HepG2 (cell line): ENCODE results near the gene TLL2. TPM values are rescaled to one million over a fixed set of nuclear protein-coding genes. Genes with fewer than 3 reads are reported as not detected.

Source experiments
- ATAC-seq: fragments of 200-7000 bp; cut with Tn5 transposase; 3 replicates; pipeline ENCODE4 v1.9.1; 2020; ENCODE audit warnings: mild to moderate bottlenecking, moderate library complexity
- BruUV-seq: library from RNA; stranded (reverse); fragments of 400-500 nt; replicated peaks from 2 replicates; lab custom pipeline; 2021; lab: Mats Ljungman, UMichigan
- CTCF ChIA-PET: fragments of 300-600 bp; formaldehyde crosslinking; extraction: SDS; loops from one replicate; lab custom pipeline; 2021; ENCODE audit warnings: low total read pairs, inconsistent platforms, low intra/inter-chr PET ratio; lab: Yijun Ruan, JAX
- POLR2A ChIA-PET: fragments of 350-600 bp; sonication (Branson Sonifier 250); formaldehyde crosslinking; loops from one replicate; lab custom pipeline; 2020; ENCODE audit warnings: antibody characterized with exemption, inconsistent platforms; lab: Yijun Ruan, JAX
- DNase-seq: peaks from one replicate; pipeline ENCODE4 v3.0.0-alpha.2; 2015; ENCODE audit warnings: low spot score
- FAIRE-seq: peaks from 3 replicates; lab custom pipeline; 2011; peaks lifted over from hg19 to GRCh38; lab: Jason Lieb, UNC
- H2AFZ ChIP-seq: one replicate; pipeline ENCODE4 v1.6.1; 2011; ENCODE audit warnings: low read length, inconsistent platforms
- H3K27ac ChIP-seq: fragments of 300-600 bp; 3 replicates; pipeline ENCODE4 v1.8.0; 2011; ENCODE audit warnings: mixed run types, mild to moderate bottlenecking, mixed read lengths, low read length, inconsistent platforms; ENCODE audit not compliant: insufficient read depth; ENCODE audit errors: extremely low read length
- H3K27me3 ChIP-seq, 2 experiments: fragments of 200-600 bp in 1 of 2; 2 replicates in 1 of 2; 3 replicates in 1 of 2; pipeline versions ENCODE4 v1.6.0 to v1.8.0; 2011; ENCODE audit warnings: low read length in 2 of 2, mild to moderate bottlenecking in 2 of 2, moderate library complexity in 2 of 2, inconsistent platforms in 1 of 2; ENCODE audit not compliant: insufficient read depth in 2 of 2, control insufficient read depth in 1 of 2
- H3K36me3 ChIP-seq, 2 experiments: fragments of 200-600 bp in 1 of 2; replicated peaks in 1 of 2; 2 replicates in 1 of 2; 3 replicates in 1 of 2; pipeline versions ENCODE4 v1.5.1 to v1.8.0; 2011; ENCODE audit warnings: low read length in 2 of 2, inconsistent platforms in 1 of 2; ENCODE audit not compliant: insufficient read depth in 2 of 2, control insufficient read depth in 1 of 2
- H3K4me1 ChIP-seq: 2 replicates; pipeline ENCODE4 v1.5.1; 2012; ENCODE audit warnings: low read length, inconsistent platforms; ENCODE audit not compliant: insufficient read depth
- H3K4me2 ChIP-seq: 2 replicates; pipeline ENCODE4 v1.6.0; 2011; ENCODE audit warnings: low read depth, low read length, inconsistent platforms
- H3K4me3 ChIP-seq, 3 experiments: fragments of 200-600 bp in 1 of 3; sonication (generic), shearing (Covaris generic) in 1 of 3; replicated peaks in 1 of 3; 2 replicates each; pipeline ENCODE4 v1.5.1; 2011 to 2016; ENCODE audit warnings: low read length in 3 of 3, inconsistent platforms in 2 of 3, low read depth in 2 of 3, mild to moderate bottlenecking in 2 of 3, control low read depth in 1 of 3, mixed read lengths in 1 of 3; ENCODE audit not compliant: insufficient read depth in 1 of 3
- H3K79me2 ChIP-seq: one replicate; pipeline ENCODE4 v1.6.1; 2011; ENCODE audit warnings: low read length, inconsistent platforms; ENCODE audit not compliant: insufficient read depth
- H3K9ac ChIP-seq: 2 replicates; pipeline ENCODE4 v1.6.0; 2011; ENCODE audit warnings: mild to moderate bottlenecking, low read depth, low read length, inconsistent platforms; ENCODE audit not compliant: insufficient read depth
- H3K9me3 ChIP-seq: 2 replicates; pipeline ENCODE4 v1.5.1; 2012; ENCODE audit warnings: mild to moderate bottlenecking, low read length
- H4K20me1 ChIP-seq: 2 replicates; pipeline ENCODE4 v1.6.0; 2011; ENCODE audit warnings: inconsistent platforms, mild to moderate bottlenecking, low read length, moderate library complexity; ENCODE audit not compliant: insufficient read depth
- BCL6 ChIP-seq: IDR thresholded peaks from 2 replicates; pipeline ENCODE4 v1.6.1; 2016; ENCODE audit warnings: missing genetic modification reagents, missing compliant biosample characterization
- DNMT1 ChIP-seq: sonication (generic); formaldehyde crosslinking; IDR thresholded peaks from 2 replicates; pipeline ENCODE4 v1.5.1; 2020; ENCODE audit warnings: mild to moderate bottlenecking, missing genetic modification reagents
- ELF1 ChIP-seq: sonication (generic); formaldehyde crosslinking; IDR thresholded peaks from 2 replicates; pipeline ENCODE4 v1.4.0; 2020; ENCODE audit warnings: missing genetic modification reagents
- FOSL2 ChIP-seq: sonication (generic); formaldehyde crosslinking; IDR thresholded peaks from 2 replicates; pipeline ENCODE4 v1.4.0; 2020; ENCODE audit warnings: missing genetic modification reagents
- JUN ChIP-seq: sonication (generic); formaldehyde crosslinking; IDR thresholded peaks from 2 replicates; pipeline ENCODE4 v1.4.0; 2020; ENCODE audit warnings: mild to moderate bottlenecking, missing genetic modification reagents
- MXI1 ChIP-seq: IDR thresholded peaks from 3 replicates; pipeline ENCODE4 v1.6.1; 2012; ENCODE audit warnings: low read depth, low read length, inconsistent platforms, borderline replicate concordance
- PAF1 ChIP-seq: IDR thresholded peaks from 2 replicates; pipeline ENCODE4 v1.6.1; 2016; ENCODE audit warnings: missing genetic modification reagents, missing compliant biosample characterization
- POLR2A ChIP-seq, 2 experiments: IDR thresholded peaks; 2 replicates each; pipeline ENCODE4 v1.6.1; 2011; ENCODE audit warnings: low read depth in 2 of 2, low read length in 2 of 2, mild to moderate bottlenecking in 1 of 2, moderate library complexity in 1 of 2; ENCODE audit not compliant: insufficient read depth in 1 of 2
- TEAD2 ChIP-seq: sonication (generic); formaldehyde crosslinking; IDR thresholded peaks from 2 replicates; pipeline ENCODE4 v1.9.0; 2021; ENCODE audit warnings: missing genetic modification reagents
- ZNF598 ChIP-seq: sonication (generic); formaldehyde crosslinking; IDR thresholded peaks from 2 replicates; pipeline ENCODE4 v1.5.1; 2020; ENCODE audit warnings: mild to moderate bottlenecking, missing genetic modification reagents, borderline replicate concordance
- ZNF776 ChIP-seq: sonication (generic); formaldehyde crosslinking; IDR thresholded peaks from 2 replicates; pipeline ENCODE4 v1.4.0; 2020; ENCODE audit warnings: mild to moderate bottlenecking, missing genetic modification reagents
- WGBS: methylation state at CpG from one replicate; pipeline ENCODE4 v1.1.6; 2017; ENCODE audit warnings: low lambda C conversion rate; 5-methylcytosine and 5-hydroxymethylcytosine counted together
- in situ Hi-C: cut with HindIII; loops from 2 replicates; pipeline ENCODE4 v1.10.0; 2017; ENCODE audit warnings: low pct_unique_long_range_greater_than_20kb; ENCODE audit not compliant: extremely low pct_ligation_motif_present
- intact Hi-C: fragments of 100-400 bp; cut with micrococcal nuclease; formaldehyde crosslinking; loops from one replicate; pipeline ENCODE4 v1.10.0; 2022; ENCODE audit not compliant: unreplicated experiment
- polyA plus RNA-seq, 8 experiments: library from polyadenylated mRNA; depleted of rRNA in 3 of 8; stranded (reverse) in 7 of 8; unstranded in 1 of 8; fragments of >200 nt; fragmentation: Illumina TruSeq in 4 of 8; extraction: Trizol in 4 of 8; gene quantifications; 2 replicates each; pipeline versions ENCODE4 v1.2.1 to v1.2.3, GENCODE V29; 2011 to 2016; ENCODE audit warnings: low read depth in 4 of 8, missing spikeins in 1 of 8, mixed read lengths in 1 of 8; ENCODE audit not compliant: insufficient read depth in 1 of 8
- total RNA-seq, 5 experiments: library from RNA; depleted of rRNA; stranded (reverse); fragments of >200 nt; fragmentation: Illumina TruSeq; extraction: Trizol; gene quantifications; 2 replicates each; pipeline ENCODE4 v1.2.3, GENCODE V29; 2016; ENCODE audit warnings: low read depth in 1 of 5
- TF ChIP-seq, protein P1 (sequence below): IDR thresholded peaks from 2 replicates; pipeline ENCODE4 v1.6.1; 2016
- TF ChIP-seq, protein P2 (sequence below): IDR thresholded peaks from 2 replicates; pipeline ENCODE4 v1.6.1; 2018; ENCODE audit warnings: missing genetic modification reagents, mild to moderate bottlenecking, missing compliant biosample characterization
- TF ChIP-seq, protein P3 (sequence below): sonication (generic); formaldehyde crosslinking; conservative IDR thresholded peaks from 2 replicates; pipeline ENCODE4 v1.8.0; 2022; ENCODE audit warnings: mild to moderate bottlenecking, moderate library complexity, missing genetic modification reagents
- TF ChIP-seq, protein P4 (sequence below): IDR thresholded peaks from 2 replicates; pipeline ENCODE4 v1.6.1; 2016; ENCODE audit warnings: missing biosample characterization, missing genetic modification reagents, low read depth

Gene TLL2
- total and polyA plus RNA-seq, 2 of the 13 experiments (the other 11 are each of a cell fraction or from before 2014, with no cell fraction given), result 0.09 TPM; not detected in 1

DNA sequence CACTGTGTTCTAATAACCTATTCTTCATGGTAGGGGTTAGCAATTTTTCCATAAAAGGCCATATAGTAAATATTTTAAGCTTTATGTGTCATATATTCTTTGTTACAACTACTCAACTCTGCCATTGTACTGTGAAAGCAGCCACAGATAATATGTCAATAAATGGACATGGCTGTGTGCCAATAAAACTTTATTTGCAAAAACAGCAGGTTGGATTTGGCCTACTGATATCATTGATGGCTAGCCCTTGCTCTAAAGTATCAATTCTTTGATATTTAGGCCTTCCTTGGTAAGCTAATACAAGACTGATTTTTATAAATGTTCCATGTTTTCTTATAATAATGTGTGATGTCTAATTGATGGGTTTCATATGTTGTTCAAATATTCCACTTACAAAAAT lies 77.7 kb downstream of the TLL2 start:
- Histone ChIP-seq H3K79me2 (no peaks in the 10 kb centered on the region), H3K27ac (no peak overlapping the region), H4K20me1 (no peaks in the 10 kb centered on the region), H2AFZ (no peak overlapping the region), H3K4me2 (no peak overlapping the region), H3K4me1 (no peaks in the 10 kb centered on the region), H3K9me3 (no peaks in the 10 kb centered on the region), H3K9ac (no peak overlapping the region), H3K36me3 (no peaks in the 10 kb centered on the region), H3K27me3 (no peaks in the 10 kb centered on the region; a peak in 1 of 5 replicates), H3K4me3 (no peak overlapping the region)
- no peak for ATAC-seq
- POLR2A ChIA-PET, result no interaction called here
- in situ Hi-C loops, result no loop called here
- no TSS peak for BruUV-seq
- DNase-seq, result no peak
- no peak for TF ChIP-seq ELF1 (CRISPR knock-in tag)
- TF ChIP-seq, protein P1, sequence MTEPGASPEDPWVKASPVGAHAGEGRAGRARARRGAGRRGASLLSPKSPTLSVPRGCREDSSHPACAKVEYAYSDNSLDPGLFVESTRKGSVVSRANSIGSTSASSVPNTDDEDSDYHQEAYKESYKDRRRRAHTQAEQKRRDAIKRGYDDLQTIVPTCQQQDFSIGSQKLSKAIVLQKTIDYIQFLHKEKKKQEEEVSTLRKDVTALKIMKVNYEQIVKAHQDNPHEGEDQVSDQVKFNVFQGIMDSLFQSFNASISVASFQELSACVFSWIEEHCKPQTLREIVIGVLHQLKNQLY (CRISPR knock-in tag), result no peak
- no peak for TF ChIP-seq BCL6 (CRISPR knock-in tag)
- no peak for TF ChIP-seq ZNF598 (CRISPR knock-in tag)
- TF ChIP-seq MXI1, result no peak
- TF ChIP-seq FOSL2 (CRISPR knock-in tag), result no peak
- no peak for TF ChIP-seq DNMT1 (CRISPR knock-in tag)
- TF ChIP-seq ZNF776 (CRISPR knock-in tag), result no peak
- TF ChIP-seq, all 625 proteins: peak for 0
- intact Hi-C loops, result no loop called here
- no peak for FAIRE-seq
- CTCF ChIA-PET, result no interaction called here

DNA sequence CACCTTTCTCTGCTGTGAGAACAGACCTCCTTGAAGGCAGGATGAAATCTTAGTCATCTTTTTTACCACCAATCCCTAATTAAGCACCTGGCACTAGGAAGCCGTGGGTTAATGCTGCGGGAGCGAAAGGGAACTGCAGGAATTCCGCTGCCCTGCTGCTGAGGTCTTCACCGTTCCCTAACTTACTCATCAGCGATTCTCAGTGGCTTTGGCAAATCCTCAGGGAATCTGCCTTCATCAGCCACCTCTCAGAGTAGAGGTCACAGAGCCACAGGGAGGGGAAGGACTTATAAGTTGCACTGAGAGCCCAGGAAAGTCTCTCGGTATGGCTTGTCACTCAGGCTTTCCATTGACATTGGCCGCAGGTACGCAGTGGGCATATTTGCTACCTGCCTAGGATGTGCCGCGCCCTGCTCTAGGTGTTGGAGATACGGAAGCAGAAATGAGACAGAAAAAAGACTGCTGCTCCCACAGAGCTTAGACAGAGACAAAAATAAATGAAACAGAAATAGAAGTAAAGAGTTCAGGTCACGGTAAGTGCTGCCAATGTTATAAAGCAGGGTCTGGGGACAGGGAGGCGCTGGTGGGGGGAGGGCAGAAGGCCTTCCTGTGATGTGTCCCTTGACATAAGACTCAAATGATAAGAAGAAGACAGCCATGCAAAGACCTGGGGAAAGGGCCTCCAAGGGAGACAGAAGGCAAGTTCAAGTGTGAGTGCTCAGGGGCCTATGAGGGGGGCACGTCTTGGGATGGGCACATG lies 82.3 kb downstream of the TLL2 start:
- no peaks in the 10 kb centered on the region for H3K36me3 ChIP-seq
- FAIRE-seq (no peak), ATAC-seq (no peak), DNase-seq (no peak)
- H3K9me3 ChIP-seq, result no peaks in the 10 kb centered on the region
- no TSS peak for BruUV-seq
- in situ Hi-C loops, result no loop called here
- H4K20me1 ChIP-seq, result no peaks in the 10 kb centered on the region
- no peak overlapping the region for H3K4me3 ChIP-seq
- ChIA-PET POLR2A (no interaction called here), CTCF (no interaction called here)
- intact Hi-C loops, result no loop called here
- WGBS, result 45% methylated on average over 15 of the region's 15 CpGs
- H3K79me2 ChIP-seq, result no peaks in the 10 kb centered on the region
- H3K27me3 ChIP-seq, result peaks cover 0 to 7% of the 10 kb centered on the region in 2 experiments; a peak in 3 of 5 replicates
- H3K27ac ChIP-seq, result no peak overlapping the region
- H3K4me1 ChIP-seq, result no peaks in the 10 kb centered on the region
- no peak overlapping the region for H3K4me2 ChIP-seq
- no peak overlapping the region for H3K9ac ChIP-seq
- no peak overlapping the region for H2AFZ ChIP-seq
- no peak for TF ChIP-seq POLR2A (IDR thresholded peaks at IDR 0.05; ENCODE audit: insufficient read depth in 1 of 2, low read depth in 2 of 2, low read length in 2 of 2)
- TF ChIP-seq, protein P2, sequence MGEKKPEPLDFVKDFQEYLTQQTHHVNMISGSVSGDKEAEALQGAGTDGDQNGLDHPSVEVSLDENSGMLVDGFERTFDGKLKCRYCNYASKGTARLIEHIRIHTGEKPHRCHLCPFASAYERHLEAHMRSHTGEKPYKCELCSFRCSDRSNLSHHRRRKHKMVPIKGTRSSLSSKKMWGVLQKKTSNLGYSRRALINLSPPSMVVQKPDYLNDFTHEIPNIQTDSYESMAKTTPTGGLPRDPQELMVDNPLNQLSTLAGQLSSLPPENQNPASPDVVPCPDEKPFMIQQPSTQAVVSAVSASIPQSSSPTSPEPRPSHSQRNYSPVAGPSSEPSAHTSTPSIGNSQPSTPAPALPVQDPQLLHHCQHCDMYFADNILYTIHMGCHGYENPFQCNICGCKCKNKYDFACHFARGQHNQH (CRISPR knock-in tag), result no peak
- TF ChIP-seq, protein P3, sequence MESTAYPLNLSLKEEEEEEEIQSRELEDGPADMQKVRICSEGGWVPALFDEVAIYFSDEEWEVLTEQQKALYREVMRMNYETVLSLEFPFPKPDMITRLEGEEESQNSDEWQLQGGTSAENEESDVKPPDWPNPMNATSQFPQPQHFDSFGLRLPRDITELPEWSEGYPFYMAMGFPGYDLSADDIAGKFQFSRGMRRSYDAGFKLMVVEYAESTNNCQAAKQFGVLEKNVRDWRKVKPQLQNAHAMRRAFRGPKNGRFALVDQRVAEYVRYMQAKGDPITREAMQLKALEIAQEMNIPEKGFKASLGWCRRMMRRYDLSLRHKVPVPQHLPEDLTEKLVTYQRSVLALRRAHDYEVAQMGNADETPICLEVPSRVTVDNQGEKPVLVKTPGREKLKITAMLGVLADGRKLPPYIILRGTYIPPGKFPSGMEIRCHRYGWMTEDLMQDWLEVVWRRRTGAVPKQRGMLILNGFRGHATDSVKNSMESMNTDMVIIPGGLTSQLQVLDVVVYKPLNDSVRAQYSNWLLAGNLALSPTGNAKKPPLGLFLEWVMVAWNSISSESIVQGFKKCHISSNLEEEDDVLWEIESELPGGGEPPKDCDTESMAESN (CRISPR knock-in tag), result no peak
- TF ChIP-seq, protein P4, sequence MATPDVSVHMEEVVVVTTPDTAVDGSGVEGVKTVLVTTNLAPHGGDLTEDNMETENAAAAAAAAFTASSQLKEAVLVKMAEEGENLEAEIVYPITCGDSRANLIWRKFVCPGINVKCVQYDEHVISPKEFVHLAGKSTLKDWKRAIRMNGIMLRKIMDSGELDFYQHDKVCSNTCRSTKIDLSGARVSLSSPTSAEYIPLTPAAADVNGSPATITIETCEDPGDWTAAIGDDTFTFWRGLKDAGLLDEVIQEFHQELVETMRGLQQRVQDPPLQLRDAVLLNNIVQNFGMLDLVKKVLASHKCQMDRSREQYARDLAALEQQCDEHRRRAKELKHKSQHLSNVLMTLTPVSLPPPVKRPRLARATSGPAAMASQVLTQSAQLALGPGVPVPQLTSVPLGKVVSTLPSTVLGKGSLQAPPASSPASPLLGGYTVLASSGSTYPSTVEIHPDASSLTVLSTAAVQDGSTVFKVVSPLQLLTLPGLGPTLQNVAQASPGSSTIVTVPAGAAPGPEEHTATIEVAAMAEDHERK, result no peak
- TF ChIP-seq PAF1 (CRISPR knock-in tag), result no peak
- no peak for TF ChIP-seq JUN (CRISPR knock-in tag)
- no peak for TF ChIP-seq TEAD2 (CRISPR knock-in tag)
